Measurements from ENCODE around the gene CHRNB2. TPM values are rescaled to one million over a fixed set of nuclear protein-coding genes. Genes with fewer than 3 reads are reported as not detected.
A peak's percentile ranks its signal among the peaks of the same experiment; 100 is the strongest.

The CHRNB2 gene
- total RNA-seq, 2 experiments from 2014 or later, result not detected

GRCh38 chr1:154593390-154593789 lies 25.8 kb downstream of the CHRNB2 start:
- H3K4me3 Mint-ChIP-seq, result no peak overlapping the region
- no peaks in the 10 kb centered on the region for H3K9me3 Mint-ChIP-seq (ENCODE audit: low read depth)
- CTCF ChIA-PET, result interaction anchor here (0.8 to 0.9 kb wide), 3 partner anchors 25 to 151 kb away, joined by 3 read pairs; no protein-coding TSS in a partner anchor
- no peak overlapping the region for H3K27ac Mint-ChIP-seq
- H3K4me1 Mint-ChIP-seq, result peaks cover 6% of the 10 kb centered on the region
- DNase-seq (no peak), ATAC-seq (no peak)
- H3K36me3 Mint-ChIP-seq, result peaks cover 74% of the 10 kb centered on the region
- H3K27me3 Mint-ChIP-seq, result no peaks in the 10 kb centered on the region

GRCh38 chr1:154594811-154595210 lies 27.2 kb downstream of the CHRNB2 start:
- Mint-ChIP-seq H3K27ac (no peak overlapping the region), H3K4me1 (peaks cover 16% of the 10 kb centered on the region), H3K9me3 (ENCODE audit: low read depth) (no peaks in the 10 kb centered on the region)

DNA sequence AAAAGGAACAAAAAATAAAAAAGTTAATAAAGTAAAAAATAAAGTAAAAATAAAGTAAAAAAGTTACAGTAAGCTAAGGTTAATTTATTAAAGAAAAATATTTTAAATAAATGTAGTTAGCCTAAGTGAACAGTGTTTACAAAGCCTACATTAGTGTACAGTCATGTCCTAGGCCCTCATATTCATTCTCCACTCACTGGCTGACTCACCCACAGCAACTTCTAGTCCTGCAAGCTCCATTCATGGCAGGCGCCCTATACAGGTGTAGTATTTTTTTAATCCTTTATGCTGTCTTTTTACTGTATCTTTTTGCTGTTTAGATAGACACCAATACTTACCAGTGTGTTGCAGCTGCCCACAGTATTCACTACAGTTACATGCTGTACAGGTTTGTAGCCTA lies 28.0 kb downstream of the CHRNB2 start:
- no peak for DNase-seq
- ATAC-seq, result no peak
- Mint-ChIP-seq H3K27ac (no peak overlapping the region), H3K27me3 (no peaks in the 10 kb centered on the region), H3K4me3 (no peak overlapping the region), H3K4me1 (peaks cover 21% of the 10 kb centered on the region), H3K36me3 (peaks cover 70% of the 10 kb centered on the region), H3K9me3 (ENCODE audit: low read depth) (no peaks in the 10 kb centered on the region)
- CTCF ChIA-PET, result interaction anchor here (1.0 to 1.5 kb wide), 3 partner anchors 9 to 141 kb away, joined by 3 read pairs; no protein-coding TSS in a partner anchor

More at GRCh38 chr1:154594811-154595210, 27.2 kb downstream of the CHRNB2 start:
- Mint-ChIP-seq H3K4me3 (no peak overlapping the region), H3K27me3 (no peaks in the 10 kb centered on the region), H3K36me3 (peaks cover 72% of the 10 kb centered on the region)
- ATAC-seq, result no peak
- CTCF ChIA-PET, result interaction anchor here (0.8 to 1.5 kb wide), 5 partner anchors 9 to 284 kb away, joined by 3 read pairs; no protein-coding TSS in a partner anchor
- DNase-seq, result no peak

DNA sequence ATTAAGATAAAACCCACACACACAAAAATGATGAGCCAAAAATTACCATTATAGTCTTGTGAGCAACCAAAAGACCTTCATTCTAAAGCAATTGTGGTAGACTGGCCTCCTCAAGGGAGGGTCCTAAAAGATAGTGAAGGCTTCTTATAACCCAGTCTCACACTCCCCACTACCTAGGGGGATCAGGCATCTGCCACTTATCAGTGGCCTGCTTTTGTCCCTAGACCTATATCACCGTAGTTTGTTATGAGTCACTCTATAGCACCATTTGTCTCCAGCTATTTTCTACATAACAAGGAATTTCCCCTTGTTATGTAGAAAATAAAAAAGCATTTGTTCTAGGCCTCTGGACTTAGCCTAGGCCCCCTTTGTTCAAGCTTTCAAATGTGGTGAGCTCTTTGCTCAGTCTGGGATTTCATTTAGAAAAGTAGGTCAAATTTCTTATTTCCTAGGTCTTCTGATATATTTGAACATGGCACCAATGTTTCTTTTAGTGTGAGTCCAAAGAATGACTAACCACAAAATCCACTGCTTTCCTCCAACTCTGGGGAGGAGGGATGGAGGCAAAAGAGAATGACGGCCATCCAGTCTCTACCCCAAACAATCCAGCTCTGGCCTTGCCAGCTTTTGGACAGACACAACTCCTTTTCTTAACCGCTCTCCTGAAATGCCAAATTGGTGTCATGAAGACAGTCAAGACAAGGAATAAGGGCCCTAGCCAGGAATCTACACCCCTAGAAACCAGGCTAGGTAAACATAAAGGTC lies 31.5 kb downstream of the CHRNB2 start:
- CTCF ChIA-PET, result interaction anchor here (1.2 kb wide), 1 partner anchor 71 kb away, joined by 3 read pairs; no protein-coding TSS in a partner anchor
- Mint-ChIP-seq H3K9me3 (ENCODE audit: low read depth) (no peaks in the 10 kb centered on the region), H3K27ac (no peak overlapping the region), H3K4me3 (no peak overlapping the region), H3K4me1 (peaks cover 54% of the 10 kb centered on the region), H3K27me3 (no peaks in the 10 kb centered on the region), H3K36me3 (peaks cover 76% of the 10 kb centered on the region)
- ATAC-seq (no peak), DNase-seq (no peak)

DNA sequence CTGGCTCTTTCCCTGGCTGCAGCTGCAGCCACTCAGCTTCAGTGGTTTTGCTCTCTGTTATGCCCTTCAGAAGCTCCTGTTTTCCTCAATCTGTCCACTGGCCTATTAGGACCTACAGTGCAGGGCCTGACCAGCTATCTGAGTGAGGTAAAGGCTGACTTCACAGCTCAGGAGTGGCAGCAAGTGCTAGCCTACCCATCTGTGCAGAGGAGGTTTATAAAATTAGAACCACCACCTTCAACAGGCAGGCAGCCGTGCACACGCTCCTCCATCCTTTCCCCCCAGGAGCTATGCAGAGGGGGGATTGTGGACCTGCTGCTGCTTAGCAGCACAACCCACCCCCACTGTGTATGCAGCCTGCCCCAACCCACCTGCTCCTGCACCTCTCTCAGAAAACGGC lies 32.1 kb downstream of the CHRNB2 start:
- Mint-ChIP-seq H3K36me3 (peaks cover 76% of the 10 kb centered on the region), H3K27ac (peak overlapping the region; percentile 40), H3K27me3 (no peaks in the 10 kb centered on the region), H3K4me3 (no peak overlapping the region), H3K4me1 (peaks cover 57% of the 10 kb centered on the region), H3K9me3 (ENCODE audit: low read depth) (no peaks in the 10 kb centered on the region)
- no peak for ATAC-seq
- no peak for DNase-seq
- CTCF ChIA-PET, result no interaction called here

- Mint-ChIP-seq H3K27ac (no peak overlapping the region), H3K9me3 (ENCODE audit: low read depth) (no peaks in the 10 kb centered on the region), H3K4me1 (peaks cover 77% of the 10 kb centered on the region), H3K36me3 (peaks cover 78% of the 10 kb centered on the region), H3K4me3 (no peak overlapping the region), H3K27me3 (no peaks in the 10 kb centered on the region)
- ATAC-seq (no peak), DNase-seq (no peak)
- CTCF ChIA-PET, result interaction anchor here (0.5 to 0.6 kb wide), 2 partner anchors 9 to 177 kb away, joined by 3 read pairs; no protein-coding TSS in a partner anchor
Observed at GRCh38 chr1:154603317-154603716, 35.7 kb downstream of the CHRNB2 start.

DNA sequence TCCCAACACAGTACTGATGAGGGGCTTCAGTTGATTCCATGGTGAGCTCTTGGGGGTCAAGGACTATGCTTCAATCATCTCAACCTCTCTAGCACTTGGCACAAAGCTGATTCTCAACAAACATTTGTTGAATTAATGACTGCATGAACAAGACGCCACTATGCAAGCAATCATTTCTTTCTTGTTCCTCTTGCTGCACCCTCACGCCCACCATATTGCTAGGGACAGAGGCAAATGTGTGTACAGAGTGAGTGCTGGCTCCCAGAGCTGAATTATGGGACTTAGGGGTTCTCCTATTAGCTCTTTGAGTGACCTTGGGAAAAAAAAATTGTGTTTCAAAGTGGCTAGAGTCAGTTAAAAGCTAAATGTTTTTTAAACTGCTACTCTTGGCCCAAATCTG lies 38.0 kb downstream of the CHRNB2 start:
- peak overlapping the region; percentile 56 for H3K27ac Mint-ChIP-seq
- no peaks in the 10 kb centered on the region for H3K9me3 Mint-ChIP-seq (ENCODE audit: low read depth)
- DNase-seq, result no peak
- no peak for ATAC-seq
- peak overlapping the region; percentile 92 for H3K4me3 Mint-ChIP-seq
- H3K4me1 Mint-ChIP-seq, result peaks cover 79% of the 10 kb centered on the region
- no peaks in the 10 kb centered on the region for H3K27me3 Mint-ChIP-seq
- CTCF ChIA-PET, result interaction anchor here (0.9 to 2.3 kb wide), 8 partner anchors 14 to 446 kb away, joined by 3 to 6 read pairs (median 4); partner anchors contain the start of genes ADAM15 and PYGO2
- H3K36me3 Mint-ChIP-seq, result peaks cover 63% of the 10 kb centered on the region

DNA sequence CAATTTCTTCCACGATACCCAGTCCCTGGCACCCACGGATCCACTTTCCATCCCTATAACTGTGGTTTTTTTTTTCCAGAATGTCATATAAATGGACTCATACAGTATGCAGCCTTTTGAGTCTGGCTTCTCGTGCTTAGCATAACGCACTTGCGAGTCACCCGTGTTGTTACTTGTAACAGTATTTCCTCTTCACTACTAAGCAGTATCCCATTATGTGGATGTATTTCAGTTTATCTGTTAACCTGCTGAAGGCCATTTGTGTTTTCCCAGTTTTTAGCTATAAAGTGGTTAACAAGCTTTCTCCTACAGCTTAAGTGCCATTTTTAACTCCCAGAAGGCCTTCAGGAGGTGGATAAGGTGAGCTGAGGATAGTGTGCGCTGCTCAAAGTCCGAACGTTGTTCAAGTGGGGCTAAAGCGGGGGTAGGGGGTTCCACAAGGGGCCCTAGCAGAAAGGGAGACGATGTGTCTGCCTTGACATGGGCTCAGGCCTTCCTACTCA lies 39.6 kb downstream of the CHRNB2 start:
- Mint-ChIP-seq H3K4me3 (peak overlapping the region; percentile 92), H3K9me3 (ENCODE audit: low read depth) (no peaks in the 10 kb centered on the region), H3K4me1 (peaks cover 78% of the 10 kb centered on the region), H3K36me3 (peaks cover 48% of the 10 kb centered on the region), H3K27ac (peak overlapping the region; percentile 98), H3K27me3 (no peaks in the 10 kb centered on the region)
- CTCF ChIA-PET, result interaction anchor here (0.9 to 2.2 kb wide), 4 partner anchors 9 to 337 kb away, joined by 3 to 7 read pairs (median 4); no protein-coding TSS in a partner anchor
- DNase-seq, result no peak
- ATAC-seq, result peak; percentile 6

GRCh38 chr1:154607609-154608396 lies 40.2 kb downstream of the CHRNB2 start, which contains the start of gene ADAR:
Gene ADAR, minus strand, starts transcription at chr1:154608186. Its CDS starts 180 bp downstream, at chr1:154608006.
- Mint-ChIP-seq H3K27ac (peak within 1 kb of the TSS; percentile 98), H3K4me3 (peak within 1 kb of the TSS; percentile 92), H3K9me3 (ENCODE audit: low read depth) (no peaks in the 10 kb centered on the region), H3K4me1 (peaks cover 73% of the 10 kb centered on the region), H3K36me3 (peaks cover 44% of the 10 kb centered on the region), H3K27me3 (no peaks in the 10 kb centered on the region)
- CTCF ChIA-PET, result interaction anchor here (0.9 to 2.7 kb wide), 6 partner anchors 9 to 348 kb away, joined by 3 to 11 read pairs (median 4); partner anchors contain the start of gene PBXIP1
- DNase-seq (peak; percentile 97), ATAC-seq (peak; percentile 86)

GRCh38 chr1:154608397-154609270 lies 41.1 kb downstream of the CHRNB2 start:
- Mint-ChIP-seq H3K9me3 (ENCODE audit: low read depth) (no peaks in the 10 kb centered on the region), H3K4me1 (peaks cover 66% of the 10 kb centered on the region), H3K27me3 (no peaks in the 10 kb centered on the region), H3K36me3 (peaks cover 38% of the 10 kb centered on the region), H3K4me3 (peak overlapping the region; percentile 92), H3K27ac (peak overlapping the region; percentile 98)
- CTCF ChIA-PET, result interaction anchor here (0.9 to 2.7 kb wide), 4 partner anchors 10 to 347 kb away, joined by 3 to 11 read pairs (median 5); partner anchors contain the start of gene PBXIP1
- peak; percentile 68 for DNase-seq
- peak; percentile 31 for ATAC-seq

DNA sequence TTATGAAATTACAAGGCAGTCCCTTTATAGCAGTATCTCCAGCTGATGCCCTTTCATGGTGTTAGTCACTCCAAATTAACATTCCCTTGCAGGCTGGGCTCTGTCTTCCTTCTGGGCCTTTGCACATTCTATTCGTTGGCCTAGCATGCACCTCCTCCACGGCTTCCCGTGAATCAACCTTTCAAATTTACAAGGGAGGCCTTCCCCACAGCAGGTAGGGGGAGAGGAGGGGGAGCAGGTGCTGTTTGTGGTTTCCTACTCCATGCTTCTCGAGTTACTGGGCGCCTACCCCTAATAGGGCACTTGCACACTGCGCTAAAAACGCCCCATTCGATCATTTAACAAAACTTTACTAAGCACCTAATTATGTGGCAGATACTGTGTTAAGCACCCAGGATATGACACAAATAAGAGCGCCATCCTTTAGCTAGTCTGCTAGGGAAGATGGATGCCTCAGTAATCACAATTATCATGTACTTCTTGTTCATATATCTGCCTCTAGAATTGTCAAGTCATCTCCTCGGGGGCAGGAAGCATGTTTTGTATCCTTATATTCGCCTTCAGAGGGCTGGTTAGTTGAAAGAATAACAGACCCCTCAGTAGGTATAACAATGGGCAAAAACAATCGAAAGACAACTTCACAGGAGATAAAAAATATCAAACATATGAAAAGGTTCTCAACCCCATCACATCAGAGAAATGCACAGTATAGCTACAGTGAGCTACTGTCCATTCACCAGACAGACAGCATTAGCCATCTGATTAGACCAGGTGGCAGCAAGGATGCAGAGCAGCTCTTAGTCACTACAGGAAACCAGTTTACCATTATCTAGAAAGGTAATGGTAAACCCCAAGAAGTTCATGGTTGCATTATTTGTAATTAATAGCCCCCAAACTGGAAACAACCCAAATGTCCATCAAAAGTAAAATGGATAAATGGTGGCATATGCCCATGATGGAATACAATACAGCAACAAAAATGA lies 42.1 kb downstream of the CHRNB2 start:
- Mint-ChIP-seq H3K27ac (peak overlapping the region; percentile 98), H3K4me1 (peaks cover 62% of the 10 kb centered on the region), H3K9me3 (ENCODE audit: low read depth) (no peaks in the 10 kb centered on the region), H3K27me3 (no peaks in the 10 kb centered on the region), H3K4me3 (peak overlapping the region; percentile 92), H3K36me3 (peaks cover 29% of the 10 kb centered on the region)
- ATAC-seq (peak; percentile 7), DNase-seq (peak; percentile 69)
- CTCF ChIA-PET, result interaction anchor here (1.3 to 2.7 kb wide), 4 partner anchors 9 to 182 kb away, joined by 3 to 11 read pairs (median 6); no protein-coding TSS in a partner anchor
